ENCODE measurements around the gene ANKRD13B. TPM values are rescaled to one million over a fixed set of nuclear protein-coding genes. Genes with fewer than 3 reads are reported as not detected.
A peak's percentile ranks its signal among the peaks of the same experiment; 100 is the strongest.

ANKRD13B gene
- total RNA-seq, 1 donor from 2014 or later, result 17.9 TPM

DNA sequence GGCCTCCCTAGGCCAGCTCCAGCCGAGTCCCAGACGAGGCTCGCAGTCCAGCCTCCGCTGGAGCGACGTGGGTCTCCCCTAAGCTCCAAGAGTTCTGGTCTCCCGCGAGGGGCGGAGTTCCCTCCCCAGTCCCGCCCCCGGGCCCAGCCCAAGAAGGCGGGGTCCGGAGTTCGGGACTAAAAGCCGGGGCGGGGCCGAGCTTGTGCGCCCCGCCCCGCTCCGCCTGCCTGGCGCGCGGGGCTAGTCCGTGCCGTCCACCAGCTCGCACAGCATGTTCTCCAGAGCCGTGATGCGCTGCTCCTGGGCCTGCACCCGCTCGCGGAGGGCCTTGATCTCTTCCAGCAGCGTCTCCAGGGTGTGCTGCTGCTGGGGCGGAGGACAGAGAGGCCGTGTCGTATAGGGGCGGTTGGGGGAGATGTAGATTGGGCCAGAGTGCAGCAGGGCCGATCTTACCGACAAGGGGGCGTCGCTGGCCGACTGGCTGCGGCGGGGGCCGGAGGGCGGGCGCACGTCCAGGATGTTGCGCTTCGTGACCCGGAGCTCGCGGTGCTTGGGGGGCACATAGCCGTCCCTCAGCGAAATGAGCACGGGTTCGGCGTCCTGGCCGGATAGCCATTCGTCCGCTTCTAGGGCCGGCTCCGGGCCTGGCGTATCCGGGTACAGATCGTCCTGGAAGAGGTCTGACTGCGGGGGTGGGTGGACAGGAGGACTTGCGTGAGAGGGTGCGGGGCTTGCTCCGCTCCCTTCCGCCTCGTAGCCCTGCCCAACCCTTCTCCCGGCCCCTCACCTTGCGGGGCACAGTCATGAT, 22.8 kb downstream of the ANKRD13B start:
- DNase-seq (ENCODE audit: low read depth), result peak; percentile 61
- Histone ChIP-seq H2AFZ (ENCODE audit: low read depth, low read length) (peak overlapping the region; percentile 82), H3K9ac (ENCODE audit: low read length) (peak overlapping the region; percentile 47), H3K27ac (ENCODE audit: low read depth, low read length) (no peak overlapping the region), H3K36me3 (ENCODE audit: insufficient read depth, low read length) (no peaks in the 10 kb centered on the region), H3K4me1 (ENCODE audit: insufficient read depth, low read length) (peaks cover 35% of the 10 kb centered on the region), H3K9me3 (ENCODE audit: insufficient read depth, low read depth, low read length) (no peaks in the 10 kb centered on the region), H3K27me3 (ENCODE audit: insufficient read depth, low read length) (peaks cover 10% of the 10 kb centered on the region), H3K4me3 (ENCODE audit: insufficient read depth, low read depth, low read length) (peak overlapping the region; percentile 47), H4K20me1 (ENCODE audit: insufficient read depth, low read length) (peaks cover 11% of the 10 kb centered on the region), H3K4me2 (ENCODE audit: low read length) (peak overlapping the region; percentile 89), H3K79me2 (ENCODE audit: insufficient read depth, low read length) (no peaks in the 10 kb centered on the region)
- H3K27ac Mint-ChIP-seq (ENCODE audit: unreplicated experiment), result no peak overlapping the region
- H3K4me1 Mint-ChIP-seq (ENCODE audit: low read depth, unreplicated experiment), result peaks cover 8% of the 10 kb centered on the region
- H3K27me3 Mint-ChIP-seq (ENCODE audit: low read depth, unreplicated experiment), result peaks cover 8% of the 10 kb centered on the region
- H3K9me3 Mint-ChIP-seq (ENCODE audit: unreplicated experiment), result no peaks in the 10 kb centered on the region
- FAIRE-seq, result no peak
- TF ChIP-seq, protein P1, sequence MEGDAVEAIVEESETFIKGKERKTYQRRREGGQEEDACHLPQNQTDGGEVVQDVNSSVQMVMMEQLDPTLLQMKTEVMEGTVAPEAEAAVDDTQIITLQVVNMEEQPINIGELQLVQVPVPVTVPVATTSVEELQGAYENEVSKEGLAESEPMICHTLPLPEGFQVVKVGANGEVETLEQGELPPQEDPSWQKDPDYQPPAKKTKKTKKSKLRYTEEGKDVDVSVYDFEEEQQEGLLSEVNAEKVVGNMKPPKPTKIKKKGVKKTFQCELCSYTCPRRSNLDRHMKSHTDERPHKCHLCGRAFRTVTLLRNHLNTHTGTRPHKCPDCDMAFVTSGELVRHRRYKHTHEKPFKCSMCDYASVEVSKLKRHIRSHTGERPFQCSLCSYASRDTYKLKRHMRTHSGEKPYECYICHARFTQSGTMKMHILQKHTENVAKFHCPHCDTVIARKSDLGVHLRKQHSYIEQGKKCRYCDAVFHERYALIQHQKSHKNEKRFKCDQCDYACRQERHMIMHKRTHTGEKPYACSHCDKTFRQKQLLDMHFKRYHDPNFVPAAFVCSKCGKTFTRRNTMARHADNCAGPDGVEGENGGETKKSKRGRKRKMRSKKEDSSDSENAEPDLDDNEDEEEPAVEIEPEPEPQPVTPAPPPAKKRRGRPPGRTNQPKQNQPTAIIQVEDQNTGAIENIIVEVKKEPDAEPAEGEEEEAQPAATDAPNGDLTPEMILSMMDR (IDR thresholded peaks at IDR 0.05; ENCODE audit: insufficient read depth, low read depth, low read length), result no peak
- no peak for TF ChIP-seq EZH2 (IDR thresholded peaks at IDR 0.05; ENCODE audit: insufficient read depth, low read length)
- H3K4me3 Mint-ChIP-seq (ENCODE audit: unreplicated experiment), result peak overlapping the region; percentile 54
- H3K36me3 Mint-ChIP-seq (ENCODE audit: low read depth, unreplicated experiment), result peaks cover 2% of the 10 kb centered on the region

DNA sequence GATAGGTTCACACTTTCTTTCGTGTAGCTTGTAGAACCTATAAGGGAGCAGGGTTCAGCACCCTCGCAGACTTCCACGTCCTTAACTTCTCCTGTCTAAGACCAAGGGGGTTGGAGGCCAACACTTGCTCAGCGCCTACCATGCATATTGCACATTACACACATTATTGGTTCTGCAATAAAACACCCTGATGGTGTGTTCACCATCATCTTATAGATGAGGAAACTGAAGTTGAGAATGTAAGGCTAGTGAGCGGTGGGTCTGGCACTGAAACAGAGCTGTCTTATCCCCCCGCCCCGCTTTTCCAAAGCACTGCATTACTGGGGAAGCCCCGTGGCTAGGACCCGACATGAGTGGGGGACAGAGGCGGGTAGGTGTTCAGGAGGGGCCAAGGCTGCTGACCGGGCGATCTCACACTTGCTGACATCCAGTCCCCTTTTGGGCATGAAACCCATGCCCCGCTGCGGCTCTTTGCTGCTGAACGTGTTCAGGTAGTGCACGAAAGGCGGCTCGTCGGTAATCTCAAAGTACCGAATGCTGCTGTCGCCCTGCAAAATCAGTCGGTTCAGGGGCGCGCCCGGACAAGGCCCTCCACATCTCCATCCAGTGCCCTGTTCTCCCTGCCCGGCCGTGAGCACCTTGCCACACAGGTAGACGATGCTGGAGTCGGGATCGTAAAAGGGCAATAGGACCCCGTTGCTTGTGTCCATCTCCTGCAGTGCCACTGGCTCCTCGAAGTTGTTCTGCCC, 23.5 kb downstream of the ANKRD13B start:
- H4K20me1 ChIP-seq (ENCODE audit: insufficient read depth, low read length), result peaks cover 16% of the 10 kb centered on the region
- no peak overlapping the region for H3K9ac ChIP-seq (ENCODE audit: low read length)
- no peak overlapping the region for H3K4me3 ChIP-seq (ENCODE audit: insufficient read depth, low read depth, low read length)
- no peaks in the 10 kb centered on the region for H3K9me3 ChIP-seq (ENCODE audit: insufficient read depth, low read depth, low read length)
- peak overlapping the region; percentile 89 for H3K4me2 ChIP-seq (ENCODE audit: low read length)
- H3K27me3 Mint-ChIP-seq (ENCODE audit: low read depth, unreplicated experiment), result peaks cover 8% of the 10 kb centered on the region
- no peak overlapping the region for H3K4me3 Mint-ChIP-seq (ENCODE audit: unreplicated experiment)
- peaks cover 11% of the 10 kb centered on the region for H3K4me1 Mint-ChIP-seq (ENCODE audit: low read depth, unreplicated experiment)
- peaks cover 2% of the 10 kb centered on the region for H3K36me3 Mint-ChIP-seq (ENCODE audit: low read depth, unreplicated experiment)
- peaks cover 35% of the 10 kb centered on the region for H3K4me1 ChIP-seq (ENCODE audit: insufficient read depth, low read length)
- DNase-seq (ENCODE audit: low read depth) (no peak), FAIRE-seq (no peak)
- H3K27me3 ChIP-seq (ENCODE audit: insufficient read depth, low read length), result peaks cover 10% of the 10 kb centered on the region
- no peak overlapping the region for H2AFZ ChIP-seq (ENCODE audit: low read depth, low read length)
- H3K9me3 Mint-ChIP-seq (ENCODE audit: unreplicated experiment), result no peaks in the 10 kb centered on the region
- no peaks in the 10 kb centered on the region for H3K79me2 ChIP-seq (ENCODE audit: insufficient read depth, low read length)
- H3K36me3 ChIP-seq (ENCODE audit: insufficient read depth, low read length), result no peaks in the 10 kb centered on the region
- TF ChIP-seq, protein P1 (IDR thresholded peaks at IDR 0.05; ENCODE audit: insufficient read depth, low read depth, low read length), result no peak
- peak; percentile 66 for TF ChIP-seq EZH2 (IDR thresholded peaks at IDR 0.05; ENCODE audit: insufficient read depth, low read length)
- no peak overlapping the region for H3K27ac ChIP-seq (ENCODE audit: low read depth, low read length)
- H3K27ac Mint-ChIP-seq (ENCODE audit: unreplicated experiment), result peak overlapping the region; percentile 26

All from astrocyte (in vitro differentiated cells and primary cell).